SH-SY5Y (cell line): Measurements from ENCODE around the gene CSGALNACT2.

Experiments used
- GATA2 ChIP-seq: IDR thresholded peaks from 2 replicates; pipeline ENCODE4 v1.6.1; 2011; ENCODE audit warnings: mild to moderate bottlenecking, low read depth, low read length
- GATA3 ChIP-seq: IDR thresholded peaks from 2 replicates; pipeline ENCODE4 v1.6.1; 2011; ENCODE audit warnings: low read depth, mild to moderate bottlenecking, low read length, moderate library complexity

DNA sequence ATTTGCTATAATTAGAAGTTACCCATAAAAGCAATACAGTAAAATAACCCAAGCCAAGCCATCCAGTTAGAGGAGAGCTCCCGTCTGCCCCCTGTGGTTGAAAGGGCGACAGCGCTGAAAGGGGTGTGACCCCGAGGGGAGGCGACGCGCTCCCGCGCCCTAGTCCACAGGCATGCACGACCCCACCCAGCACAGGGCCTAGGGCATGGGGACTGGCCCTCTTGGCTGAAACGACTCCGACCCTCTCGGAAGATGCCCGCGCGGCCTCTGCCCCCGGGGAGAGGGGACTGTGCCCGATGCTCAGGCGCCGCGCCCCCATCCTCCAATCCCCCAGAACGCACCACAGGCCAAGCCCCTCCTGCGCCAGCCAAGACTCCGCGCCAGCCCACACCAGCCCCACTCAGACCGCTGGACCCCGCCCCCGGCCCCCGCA lies 64.0 kb downstream of the CSGALNACT2 start:
- TF ChIP-seq GATA3 (no peak), GATA2 (no peak)
